Endodermal cell (in vitro differentiated cells): Measurements from ENCODE around the gene GM2A. TPM values are rescaled to one million over a fixed set of nuclear protein-coding genes. Genes with fewer than 3 reads are reported as not detected.

Experiments
- DNase-seq: peaks from one replicate; pipeline ENCODE4 v3.0.0-alpha.2; 2017
- H3K27ac ChIP-seq: 2 replicates; pipeline ENCODE4 v1.5.1; 2013; ENCODE audit warnings: mild to moderate bottlenecking, low read depth, low read length, moderate library complexity
- H3K27me3 ChIP-seq: 2 replicates; pipeline ENCODE4 v1.6.1; 2013; ENCODE audit warnings: mild to moderate bottlenecking, low read length, moderate library complexity; ENCODE audit not compliant: insufficient read depth, control insufficient read depth, poor library complexity, severe bottlenecking
- H3K36me3 ChIP-seq: 2 replicates; pipeline ENCODE4 v1.7.0; 2013; ENCODE audit warnings: mild to moderate bottlenecking, low read length, moderate library complexity; ENCODE audit not compliant: control insufficient read depth, insufficient read depth
- H3K4me1 ChIP-seq: one replicate; pipeline ENCODE4 v1.7.0; 2013; ENCODE audit warnings: low read length; ENCODE audit not compliant: control insufficient read depth, insufficient read depth
- H3K4me3 ChIP-seq: 2 replicates; pipeline ENCODE4 v1.5.1; 2013; ENCODE audit warnings: mild to moderate bottlenecking, low read length, moderate library complexity
- H3K9ac ChIP-seq: 2 replicates; pipeline ENCODE4 v1.6.1; 2013; ENCODE audit warnings: mild to moderate bottlenecking, low read length, moderate library complexity; ENCODE audit not compliant: poor library complexity, severe bottlenecking; ENCODE audit errors: extremely low read depth
- H3K9me3 ChIP-seq: 2 replicates; pipeline ENCODE4 v1.6.1; 2013; ENCODE audit warnings: mild to moderate bottlenecking, low read length, moderate library complexity; ENCODE audit not compliant: control insufficient read depth
- H3K27ac Mint-ChIP-seq: 2 replicates; pipeline ENCODE4 v1.8.0; 2020; ENCODE audit warnings: mixed read lengths
- H3K27me3 Mint-ChIP-seq: 2 replicates; pipeline ENCODE4 v1.8.0; 2021; ENCODE audit warnings: mild to moderate bottlenecking, mixed read lengths; ENCODE audit not compliant: insufficient read depth
- H3K36me3 Mint-ChIP-seq: 2 replicates; pipeline ENCODE4 v1.8.0; 2020; ENCODE audit warnings: low read depth, mixed read lengths
- H3K4me1 Mint-ChIP-seq: 2 replicates; pipeline ENCODE4 v1.8.0; 2020; ENCODE audit warnings: mixed read lengths
- H3K4me3 Mint-ChIP-seq: 2 replicates; pipeline ENCODE4 v1.8.0; 2020; ENCODE audit warnings: mild to moderate bottlenecking, moderate library complexity, mixed read lengths
- H3K9me3 Mint-ChIP-seq: 2 replicates; pipeline ENCODE4 v1.8.0; 2020; ENCODE audit warnings: mild to moderate bottlenecking, mixed read lengths
- CTCF ChIP-seq: fragments of 200-600 bp; sonication (generic); conservative IDR thresholded peaks from 2 replicates; pipeline ENCODE4 v1.5.0; 2021; ENCODE audit warnings: antibody characterized with exemption, mild to moderate bottlenecking
- WGBS, 2 experiments: methylation state at CpG; one replicate each; pipeline versions ENCODE4 v1.1.5 to v1.1.7; 2013; ENCODE audit warnings: missing lambda C conversion rate in 2 of 2, mixed read lengths in 1 of 2; ENCODE audit not compliant: insufficient coverage in 1 of 2, insufficient read length in 1 of 2; 5-methylcytosine and 5-hydroxymethylcytosine counted together
- total RNA-seq, 2 donors: library from RNA; stranded (reverse); fragmentation: NEBNext Ultra II Directional in 1 of 2; extraction: Animal tissue kit (Norgen Biotek cat#: 25700) in 1 of 2; gene quantifications; 2 replicates in 1 of 2; 3 replicates in 1 of 2; pipeline ENCODE4 v1.2.1, GENCODE V29; 2021

GM2A gene
- total RNA-seq, 2 donors from 2014 or later = 40.7 to 55.2 TPM

GRCh38 chr5:151278845-151279244, 25.9 kb downstream of the GM2A start:
- Mint-ChIP-seq H3K27ac (no peak overlapping the region), H3K36me3 (no peaks in the 10 kb centered on the region), H3K9me3 (no peaks in the 10 kb centered on the region), H3K4me1 (no peaks in the 10 kb centered on the region), H3K4me3 (no peak overlapping the region), H3K27me3 (peaks cover 4% of the 10 kb centered on the region)
- Histone ChIP-seq H3K36me3 (no peaks in the 10 kb centered on the region), H3K9me3 (no peaks in the 10 kb centered on the region), H3K9ac (no peak overlapping the region), H3K27me3 (no peaks in the 10 kb centered on the region), H3K4me3 (no peak overlapping the region), H3K4me1 (no peaks in the 10 kb centered on the region), H3K27ac (no peak overlapping the region)
- no peak for DNase-seq
- TF ChIP-seq CTCF = no peak
- 93 to 100% methylated on average over 3 to 5 of the region's 5 CpGs for WGBS, 2 experiments

- Histone ChIP-seq H3K27me3 (no peaks in the 10 kb centered on the region), H3K36me3 (no peaks in the 10 kb centered on the region), H3K4me1 (no peaks in the 10 kb centered on the region), H3K9ac (no peak overlapping the region), H3K27ac (no peak overlapping the region), H3K4me3 (no peak overlapping the region), H3K9me3 (no peaks in the 10 kb centered on the region)
- Mint-ChIP-seq H3K4me3 (no peak overlapping the region), H3K9me3 (no peaks in the 10 kb centered on the region), H3K36me3 (no peaks in the 10 kb centered on the region), H3K4me1 (no peaks in the 10 kb centered on the region), H3K27me3 (peaks cover 4% of the 10 kb centered on the region), H3K27ac (no peak overlapping the region)
- 84 to 95% methylated on average over 2 of the region's 2 CpGs for WGBS, 2 experiments
- DNase-seq = no peak
- TF ChIP-seq CTCF = no peak
These were observed 27.5 kb downstream of the GM2A start for GRCh38 chr5:151280443-151280842.

- Mint-ChIP-seq H3K36me3 (no peaks in the 10 kb centered on the region), H3K27me3 (peaks cover 2% of the 10 kb centered on the region), H3K9me3 (no peaks in the 10 kb centered on the region), H3K4me1 (no peaks in the 10 kb centered on the region), H3K4me3 (no peak overlapping the region), H3K27ac (no peak overlapping the region)
- Histone ChIP-seq H3K27me3 (no peaks in the 10 kb centered on the region), H3K4me1 (no peaks in the 10 kb centered on the region), H3K9ac (no peak overlapping the region), H3K36me3 (no peaks in the 10 kb centered on the region), H3K27ac (no peak overlapping the region), H3K4me3 (no peak overlapping the region), H3K9me3 (no peaks in the 10 kb centered on the region)
- no peak for DNase-seq
- WGBS, 2 experiments = 91% methylated on average over 12 to 13 of the region's 13 CpGs
- TF ChIP-seq CTCF = no peak
These were observed 28.1 kb downstream of the GM2A start for GRCh38 chr5:151281001-151281639.
